Ishikawa (cell line): Measurements from ENCODE around the gene ARMC2.

Experiments
- CREB1 ChIP-seq: IDR thresholded peaks from 2 replicates; pipeline ENCODE4 v1.6.1; 2012; ENCODE audit warnings: low read depth
- EP300 ChIP-seq: IDR thresholded peaks from 2 replicates; pipeline ENCODE4 v1.6.1; 2012; ENCODE audit warnings: borderline replicate concordance
- FOXM1 ChIP-seq: IDR thresholded peaks from 2 replicates; pipeline ENCODE4 v1.6.1; 2012; ENCODE audit warnings: low read depth, borderline replicate concordance
- MAX ChIP-seq: IDR thresholded peaks from 2 replicates; pipeline ENCODE4 v1.6.1; 2012
- RAD21 ChIP-seq: IDR thresholded peaks from 2 replicates; pipeline ENCODE4 v1.6.1; 2012; ENCODE audit warnings: low read depth
- REST ChIP-seq: IDR thresholded peaks from 2 replicates; pipeline ENCODE4 v1.6.1; 2012; ENCODE audit warnings: low read depth, mild to moderate bottlenecking
- TAF1 ChIP-seq: IDR thresholded peaks from 2 replicates; pipeline ENCODE4 v1.6.1; 2012; ENCODE audit warnings: low read depth, mild to moderate bottlenecking
- TCF12 ChIP-seq: IDR thresholded peaks from 2 replicates; pipeline ENCODE4 v1.6.1; 2012; ENCODE audit warnings: low read depth
- YY1 ChIP-seq: IDR thresholded peaks from 2 replicates; pipeline ENCODE4 v1.6.1; 2012; ENCODE audit warnings: low read depth

- TF ChIP-seq EP300: no peak
- no peak for TF ChIP-seq YY1
- TF ChIP-seq FOXM1: no peak
- TF ChIP-seq RAD21: no peak
- TF ChIP-seq TCF12: no peak
- no peak for TF ChIP-seq MAX
- no peak for TF ChIP-seq REST
- no peak for TF ChIP-seq CREB1
- TF ChIP-seq TAF1: no peak
These were observed 154.0 kb downstream of the ARMC2 start for GRCh38 chr6:109002051-109002697.
